Neutrophil (primary cell): ENCODE data around the gene CARD19.

Source experiments
- H3K27ac ChIP-seq: fragments of 200-600 bp; sonication (generic); 2 replicates; pipeline ENCODE4 v1.5.1; 2016; ENCODE audit warnings: mild to moderate bottlenecking, moderate library complexity
- H3K27me3 ChIP-seq: fragments of 200-600 bp; sonication (generic); 2 replicates; pipeline ENCODE4 v1.6.0; 2016; ENCODE audit warnings: mild to moderate bottlenecking
- H3K36me3 ChIP-seq: fragments of 200-600 bp; sonication (generic); 2 replicates; pipeline ENCODE4 v1.5.1; 2017
- H3K4me1 ChIP-seq, 2 experiments: fragments of 200-600 bp in 1 of 2; sonication (generic) in 1 of 2; 1 replicate in 1 of 2; 2 replicates in 1 of 2; pipeline versions ENCODE4 v1.5.1 to v1.6.1; 2013 to 2016; ENCODE audit warnings: low read depth in 1 of 2, low read length in 1 of 2, mild to moderate bottlenecking in 1 of 2, moderate library complexity in 1 of 2; ENCODE audit not compliant: control insufficient read depth in 1 of 2, insufficient read depth in 1 of 2
- H3K4me3 ChIP-seq, 2 experiments: fragments of 200-600 bp in 1 of 2; sonication (generic) in 1 of 2; 1 replicate in 1 of 2; 2 replicates in 1 of 2; pipeline ENCODE4 v1.5.1; 2013 to 2016; ENCODE audit warnings: low read depth in 1 of 2, low read length in 1 of 2, mild to moderate bottlenecking in 1 of 2, moderate library complexity in 1 of 2
- H3K9me3 ChIP-seq: fragments of 200-600 bp; sonication (generic); 2 replicates; pipeline ENCODE4 v1.5.1; 2016
- CTCF ChIP-seq: fragments of 200-600 bp; sonication (generic); IDR thresholded peaks from 2 replicates; pipeline ENCODE4 v1.5.1; 2016; ENCODE audit warnings: antibody characterized with exemption

Gene CARD19

GRCh38 chr9:93086447-93087224 lies 9.4 kb upstream of the CARD19 start:
- Histone ChIP-seq H3K4me1 (peaks cover 10 to 15% of the 10 kb centered on the region in 2 experiments), H3K36me3 (peaks cover 62% of the 10 kb centered on the region)
- TF ChIP-seq CTCF, result no peak

DNA sequence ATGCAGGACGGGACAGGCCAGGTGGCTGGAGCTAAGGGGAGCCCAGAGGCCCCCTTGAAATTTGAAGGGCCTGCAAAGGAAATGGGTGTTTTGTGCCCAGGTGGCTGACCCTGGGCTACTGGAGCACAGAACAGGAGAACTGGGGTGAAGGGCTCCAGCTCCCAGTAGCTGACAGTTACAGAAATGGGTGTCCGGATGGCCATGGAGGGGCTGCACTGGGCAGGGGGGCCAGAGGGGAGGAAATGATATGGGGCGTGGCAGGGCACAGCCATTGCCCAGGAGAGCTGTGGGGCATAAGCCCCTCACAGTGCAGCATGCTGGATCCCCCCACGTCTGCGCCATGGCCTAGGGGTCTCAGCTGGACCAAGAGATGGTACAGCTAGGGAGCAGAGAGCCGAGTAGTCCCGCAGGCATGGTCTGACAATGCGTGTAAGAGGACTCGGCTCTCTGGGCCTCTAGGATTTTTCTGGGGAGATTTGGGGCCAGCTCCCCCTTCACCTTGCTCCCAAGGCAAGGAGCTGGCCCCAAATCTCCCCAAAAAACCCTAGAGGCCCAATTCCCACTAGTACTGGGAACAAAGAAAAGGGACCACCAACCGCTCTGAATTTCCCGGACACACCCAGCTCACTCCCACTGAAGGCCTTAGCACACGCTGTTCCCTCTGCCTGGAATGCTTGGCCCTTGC lies 7.9 kb upstream of the CARD19 start:
- Histone ChIP-seq H3K4me1 (peaks cover 12 to 17% of the 10 kb centered on the region in 2 experiments), H3K27ac (peak overlapping the region; percentile 49), H3K9me3 (no peaks in the 10 kb centered on the region), H3K4me3 (no peak overlapping the region), H3K27me3 (no peaks in the 10 kb centered on the region), H3K36me3 (peaks cover 53% of the 10 kb centered on the region)
- no peak for TF ChIP-seq CTCF

More at GRCh38 chr9:93086447-93087224, 9.4 kb upstream of the CARD19 start:
- Histone ChIP-seq H3K4me3 (no peak overlapping the region), H3K9me3 (no peaks in the 10 kb centered on the region), H3K27ac (peak overlapping the region; percentile 38), H3K27me3 (no peaks in the 10 kb centered on the region)

- TF ChIP-seq CTCF, result no peak
- Histone ChIP-seq H3K4me3 (no peak overlapping the region), H3K9me3 (no peaks in the 10 kb centered on the region), H3K27me3 (no peaks in the 10 kb centered on the region), H3K36me3 (peaks cover 53% of the 10 kb centered on the region), H3K4me1 (peaks cover 12 to 17% of the 10 kb centered on the region in 2 experiments), H3K27ac (peak overlapping the region; percentile 42)
These were observed 7.4 kb upstream of the CARD19 start for GRCh38 chr9:93088656-93089015.

GRCh38 chr9:93089024-93089423 lies 7.0 kb upstream of the CARD19 start:
- no peak for TF ChIP-seq CTCF
- H3K27me3 ChIP-seq, result no peaks in the 10 kb centered on the region
- H3K9me3 ChIP-seq, result no peaks in the 10 kb centered on the region
- no peak overlapping the region for H3K4me3 ChIP-seq
- H3K36me3 ChIP-seq, result peaks cover 49% of the 10 kb centered on the region
- peaks cover 15 to 19% of the 10 kb centered on the region in 2 experiments for H3K4me1 ChIP-seq
- peak overlapping the region; percentile 42 for H3K27ac ChIP-seq

DNA sequence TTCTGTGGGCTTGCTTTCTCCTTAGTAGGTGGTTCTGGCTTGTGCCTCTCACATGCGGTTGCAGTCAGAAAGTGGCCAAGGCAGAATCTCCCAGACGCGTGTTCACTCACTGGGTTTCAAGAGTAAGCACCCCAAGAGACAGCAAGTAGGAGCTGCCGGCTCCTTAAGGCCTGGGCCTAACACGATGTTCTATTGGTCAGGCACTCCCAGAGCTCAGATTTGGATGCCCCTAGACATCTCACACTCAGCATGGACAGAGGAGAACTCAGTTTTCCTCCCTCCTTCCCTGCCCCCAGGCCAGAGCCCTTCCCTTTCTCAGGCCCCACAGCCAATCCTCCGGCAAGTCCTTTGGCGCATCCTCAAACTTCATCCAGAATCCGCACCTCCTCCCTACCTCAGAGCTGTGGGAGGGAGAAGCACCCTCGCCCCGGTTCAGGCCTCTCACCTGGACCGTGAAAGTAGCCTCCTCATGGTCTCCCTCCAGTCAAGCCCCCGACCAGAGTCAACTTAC lies 6.5 kb upstream of the CARD19 start:
- Histone ChIP-seq H3K4me3 (no peak overlapping the region), H3K27me3 (no peaks in the 10 kb centered on the region), H3K36me3 (peaks cover 44% of the 10 kb centered on the region), H3K4me1 (peaks cover 20 to 24% of the 10 kb centered on the region in 2 experiments), H3K9me3 (no peaks in the 10 kb centered on the region), H3K27ac (peak overlapping the region; percentile 36)
- TF ChIP-seq CTCF, result no peak
